Measurements from ENCODE around the gene TREH.

The TREH gene

DNA sequence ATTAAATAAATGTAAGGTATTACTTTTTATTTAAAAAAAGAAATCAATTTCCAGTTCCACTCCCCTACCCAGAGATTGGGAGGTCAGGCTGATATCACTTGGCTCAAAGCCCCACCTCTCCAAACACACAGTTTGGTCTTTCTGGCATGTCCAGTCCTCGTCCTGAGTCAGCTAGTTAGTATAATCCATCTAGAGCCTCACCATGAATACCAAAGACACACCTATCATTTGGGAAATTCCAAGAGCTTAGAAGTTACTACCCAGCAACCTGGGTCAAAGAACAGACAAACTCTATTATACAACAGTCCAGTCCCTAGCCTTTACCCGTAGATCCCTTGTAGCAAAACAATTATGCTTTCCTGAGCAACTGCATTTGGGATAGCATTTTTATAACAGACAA lies 9.4 kb downstream of the TREH start:
- no peak for DNase-seq (ENCODE audit: low read depth)
- TF ChIP-seq, protein P1, sequence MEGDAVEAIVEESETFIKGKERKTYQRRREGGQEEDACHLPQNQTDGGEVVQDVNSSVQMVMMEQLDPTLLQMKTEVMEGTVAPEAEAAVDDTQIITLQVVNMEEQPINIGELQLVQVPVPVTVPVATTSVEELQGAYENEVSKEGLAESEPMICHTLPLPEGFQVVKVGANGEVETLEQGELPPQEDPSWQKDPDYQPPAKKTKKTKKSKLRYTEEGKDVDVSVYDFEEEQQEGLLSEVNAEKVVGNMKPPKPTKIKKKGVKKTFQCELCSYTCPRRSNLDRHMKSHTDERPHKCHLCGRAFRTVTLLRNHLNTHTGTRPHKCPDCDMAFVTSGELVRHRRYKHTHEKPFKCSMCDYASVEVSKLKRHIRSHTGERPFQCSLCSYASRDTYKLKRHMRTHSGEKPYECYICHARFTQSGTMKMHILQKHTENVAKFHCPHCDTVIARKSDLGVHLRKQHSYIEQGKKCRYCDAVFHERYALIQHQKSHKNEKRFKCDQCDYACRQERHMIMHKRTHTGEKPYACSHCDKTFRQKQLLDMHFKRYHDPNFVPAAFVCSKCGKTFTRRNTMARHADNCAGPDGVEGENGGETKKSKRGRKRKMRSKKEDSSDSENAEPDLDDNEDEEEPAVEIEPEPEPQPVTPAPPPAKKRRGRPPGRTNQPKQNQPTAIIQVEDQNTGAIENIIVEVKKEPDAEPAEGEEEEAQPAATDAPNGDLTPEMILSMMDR (IDR thresholded peaks at IDR 0.05; ENCODE audit: low read depth, low read length, missing control alignments) = no peak
- no peak overlapping the region for H3K4me3 ChIP-seq (ENCODE audit: low read depth, low read length)

GRCh38 chr11:118666371-118666770 lies 13.1 kb downstream of the TREH start:
- TF ChIP-seq, protein P1 (IDR thresholded peaks at IDR 0.05; ENCODE audit: low read depth, low read length, missing control alignments) = no peak
- H3K4me3 ChIP-seq (ENCODE audit: low read depth, low read length) = no peak overlapping the region
- DNase-seq (ENCODE audit: low read depth) = no peak

- TF ChIP-seq, protein P1 (IDR thresholded peaks at IDR 0.05; ENCODE audit: low read depth, low read length, missing control alignments) = no peak
- DNase-seq (ENCODE audit: low read depth) = no peak
- no peak overlapping the region for H3K4me3 ChIP-seq (ENCODE audit: low read depth, low read length)
These were observed 15.5 kb downstream of the TREH start for GRCh38 chr11:118663902-118664301.

- H3K4me3 ChIP-seq (ENCODE audit: low read depth, low read length) = no peak overlapping the region
- DNase-seq (ENCODE audit: low read depth) = no peak
- TF ChIP-seq, protein P1 (IDR thresholded peaks at IDR 0.05; ENCODE audit: low read depth, low read length, missing control alignments) = no peak
These were observed 16.1 kb downstream of the TREH start for GRCh38 chr11:118663381-118663780.

DNA sequence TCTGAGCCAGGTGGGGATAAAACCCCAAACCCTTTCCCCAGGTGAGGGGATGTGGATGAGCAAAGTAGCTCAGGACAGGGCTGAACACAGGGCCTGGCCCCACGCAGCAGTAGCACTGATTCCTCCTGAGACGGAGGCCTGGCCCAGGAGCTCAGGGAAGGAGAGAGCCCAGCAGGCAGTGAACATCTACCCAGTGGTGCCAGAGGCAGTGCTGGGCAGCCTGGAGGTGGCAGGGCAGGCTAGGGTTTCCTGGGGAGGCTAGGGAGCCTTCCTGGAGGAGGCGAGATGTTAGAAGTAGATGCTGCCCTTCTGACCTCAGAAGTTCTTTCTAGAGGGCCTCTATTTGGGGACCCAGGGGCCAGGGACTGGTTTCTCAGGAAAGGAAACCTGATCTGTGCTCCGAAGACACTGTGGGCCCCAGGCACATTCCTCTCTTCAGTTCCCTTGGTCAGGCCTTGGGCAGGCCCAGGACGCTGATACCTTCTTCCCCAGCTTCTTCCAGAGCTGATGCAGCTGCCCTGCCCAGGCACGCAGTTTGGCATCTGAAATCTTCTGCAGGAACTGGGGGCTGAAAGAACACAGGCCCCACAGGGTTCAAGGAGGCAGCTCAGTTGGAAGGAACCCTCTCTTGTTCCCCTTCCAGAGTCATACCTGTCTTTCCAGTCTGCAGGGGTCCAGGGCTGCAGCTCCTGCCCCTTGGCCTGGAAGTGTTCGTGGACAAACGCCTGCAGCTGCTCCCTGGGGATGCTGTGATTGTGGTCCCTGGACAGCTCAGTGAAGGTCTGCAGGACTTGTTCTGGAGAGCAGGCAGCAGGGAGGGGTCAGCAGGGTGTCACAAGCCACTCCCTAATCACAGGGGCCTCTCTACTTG lies 16.8 kb downstream of the TREH start:
- H3K4me3 ChIP-seq (ENCODE audit: low read depth, low read length) = no peak overlapping the region
- TF ChIP-seq, protein P1 (IDR thresholded peaks at IDR 0.05; ENCODE audit: low read depth, low read length, missing control alignments) = no peak
- no peak for DNase-seq (ENCODE audit: low read depth)

DNA sequence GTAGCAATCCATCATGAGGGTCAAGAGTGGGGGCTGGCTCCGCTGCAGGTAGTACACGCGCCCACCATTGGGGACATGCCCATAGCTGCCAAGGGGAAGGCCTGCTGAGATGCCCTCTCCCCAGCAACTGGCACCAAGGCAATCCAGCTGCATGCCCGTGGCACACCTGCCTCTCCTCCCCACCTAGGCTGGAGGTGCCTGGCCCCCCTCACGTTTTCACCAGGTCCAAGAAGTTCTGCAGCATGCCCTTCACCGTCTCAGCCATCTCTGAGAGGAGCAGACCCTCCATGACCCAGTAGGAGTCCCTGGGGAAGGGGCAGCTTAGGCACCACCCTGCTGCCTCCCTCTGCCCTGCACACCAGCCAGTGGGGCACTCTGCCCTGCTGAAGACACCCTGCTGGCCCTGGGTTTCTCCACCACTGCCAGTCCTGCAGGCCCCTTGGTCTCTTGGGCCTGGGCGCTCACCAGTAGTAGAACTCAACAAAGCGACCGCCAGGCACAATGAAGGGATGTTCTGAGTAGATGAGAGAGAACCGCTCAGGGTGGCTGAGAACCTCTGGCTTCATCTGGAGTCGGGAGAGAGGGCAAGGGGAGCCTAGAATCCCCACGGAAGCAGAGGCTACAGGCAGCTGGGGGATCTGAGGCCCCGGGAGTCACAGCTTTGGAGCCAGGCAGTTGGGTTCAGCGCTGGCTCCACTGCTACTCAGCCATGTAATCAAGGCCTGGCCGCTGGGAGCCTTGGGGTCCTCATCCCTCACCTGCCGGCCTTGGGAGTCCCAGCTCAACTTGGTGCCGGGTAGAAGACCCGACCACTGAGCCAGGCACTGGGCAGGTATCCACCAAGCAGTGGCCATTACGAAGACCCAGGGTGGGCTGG lies 17.8 kb downstream of the TREH start:
- TF ChIP-seq, protein P1 (IDR thresholded peaks at IDR 0.05; ENCODE audit: low read depth, low read length, missing control alignments) = no peak
- H3K4me3 ChIP-seq (ENCODE audit: low read depth, low read length) = no peak overlapping the region
- no peak for DNase-seq (ENCODE audit: low read depth)

Measured in GM12864 (cell line).